Vagina (tissue), 2 donors: ENCODE data around the gene SAMD1.

Source experiments
- CTCF ChIP-seq, 3 experiments: fragments of 450-650 bp in 2 of 3; fragments of 200-600 bp in 1 of 3; sonication (generic) in 1 of 3; IDR thresholded peaks; one replicate each; pipeline ENCODE4 v1.5.1; 2017 to 2019; ENCODE audit warnings: antibody characterized with exemption in 3 of 3, mild to moderate bottlenecking in 2 of 3, moderate library complexity in 2 of 3
- POLR2A ChIP-seq, 2 donors: fragments of 450-650 bp; IDR thresholded peaks; one replicate each; pipeline ENCODE4 v1.6.1; 2017; ENCODE audit warnings: antibody characterized with exemption in 2 of 2, mild to moderate bottlenecking in 2 of 2, moderate library complexity in 2 of 2

- TF ChIP-seq CTCF (IDR thresholded peaks at IDR 0.05) (no peak), POLR2A (IDR thresholded peaks at IDR 0.05) (no peak)
Measured at GRCh38 chr19:14082675-14082960, 7.9 kb downstream of the SAMD1 start.
